K562 (cell line): ENCODE results near the gene SLC30A7. TPM values are rescaled to one million over a fixed set of nuclear protein-coding genes. Genes with fewer than 3 reads are reported as not detected.

Experiments
- ARID4B ChIP-seq: sonication (generic); formaldehyde crosslinking; IDR thresholded peaks from 2 replicates; pipeline ENCODE4 v1.8.0; 2022; ENCODE audit warnings: mild to moderate bottlenecking, missing genetic modification reagents
- DIDO1 ChIP-seq: fragments of 450-650 bp; IDR thresholded peaks from 2 replicates; pipeline ENCODE4 v1.6.1; 2016; ENCODE audit warnings: low read depth, missing biosample characterization, missing genetic modification characterization
- E2F8 ChIP-seq: fragments of 450-650 bp; IDR thresholded peaks from 2 replicates; pipeline ENCODE4 v1.7.1; 2018; ENCODE audit warnings: mild to moderate bottlenecking, low read depth; ENCODE audit not compliant: partially characterized antibody
- HDGF ChIP-seq: fragments of 450-650 bp; IDR thresholded peaks from 2 replicates; pipeline ENCODE4 v1.6.1; 2016
- MECOM ChIP-seq: fragments of 250-450 bp; sonication (Bioruptor Pico); IDR thresholded peaks from 2 replicates; pipeline ENCODE4 v1.8.0; 2022; ENCODE audit warnings: inconsistent platforms
- NKRF ChIP-seq: fragments of 450-650 bp; IDR thresholded peaks from 2 replicates; pipeline ENCODE4 v1.6.1; 2016; ENCODE audit warnings: borderline replicate concordance
- SMC3 ChIP-seq: conservative IDR thresholded peaks from 2 replicates; pipeline ENCODE4 v1.6.1; 2011; ENCODE audit warnings: low read depth, low read length, improper control_type of control experiment; ENCODE audit not compliant: insufficient read depth
- ZBTB12 ChIP-seq: fragments of 250-450 bp; sonication (Bioruptor Pico); IDR thresholded peaks from 2 replicates; pipeline ENCODE4 v1.4.0; 2020
- ZNF212 ChIP-seq: fragments of 450-650 bp; formaldehyde crosslinking; IDR thresholded peaks from 2 replicates; pipeline ENCODE4 v1.4.0; 2020; ENCODE audit warnings: mild to moderate bottlenecking
- ZNF592 ChIP-seq: fragments of 450-650 bp; IDR thresholded peaks from 2 replicates; pipeline ENCODE4 v1.6.1; 2017; ENCODE audit warnings: antibody characterized with exemption, mild to moderate bottlenecking
- polyA plus RNA-seq, 8 experiments: library from polyadenylated mRNA; depleted of rRNA in 4 of 8; stranded (reverse) in 5 of 8; unstranded in 3 of 8; fragments of >200 nt; fragmentation: Nextera tagmentation in 2 of 8; fragmentation: Illumina TruSeq in 1 of 8; extraction: Ambion mirVana in 2 of 8; extraction: Trizol in 1 of 8; gene quantifications; 2 replicates each; pipeline versions ENCODE4 v1.2.1 to v1.2.3, GENCODE V29; 2011 to 2014; ENCODE audit warnings: inconsistent platforms in 1 of 8, missing spikeins in 1 of 8
- total RNA-seq, 7 experiments: library from RNA; depleted of rRNA in 6 of 7; stranded (reverse); fragments of >200 nt in 6 of 7; fragmentation: Illumina TruSeq in 2 of 7; extraction: Trizol in 2 of 7; gene quantifications; 2 replicates each; pipeline versions ENCODE4 v1.2.1 to v1.2.3, GENCODE V29; 2011 to 2021; ENCODE audit warnings: low replicate concordance in 1 of 7

The SLC30A7 gene
- total and polyA plus RNA-seq, 9 of the 15 experiments (the other 6 are each of a cell fraction or from before 2014, with no cell fraction given), result 3.5 to 17.1 (median 7.2) TPM

- TF ChIP-seq MECOM (CRISPR knock-in tag) (no peak), HDGF (no peak), E2F8 (peak; percentile 18), ZNF212 (no peak), SMC3 (no peak), ARID4B (CRISPR knock-in tag) (peak; percentile 51; the same call in 1 of the 2 replicates), NKRF (no peak; the same call in none of the 2 replicates), DIDO1 (tag) (no peak), ZBTB12 (CRISPR knock-in tag) (peak; percentile 48; the same call in 1 of the 2 replicates), ZNF592 (0 out of 2 replicates have a peak, but pooled peaks have one; percentile 28)
These were observed 1.0 kb upstream of the SLC30A7 start, which contains the start of gene EXTL2 (continued) for GRCh38 chr1:100894603-100895539.
